HEK293T (cell line): ENCODE results near the gene OPHN1.

Experiments
- BHLHE40 ChIP-seq: fragments of 450-650 bp; IDR thresholded peaks from 2 replicates; pipeline ENCODE4 v1.6.1; 2016; ENCODE audit warnings: mild to moderate bottlenecking, moderate library complexity, borderline replicate concordance
- FOXA1 ChIP-seq: fragments of 450-650 bp; IDR thresholded peaks from 2 replicates; pipeline ENCODE4 v1.6.1; 2016; ENCODE audit warnings: mild to moderate bottlenecking
- FOXK2 ChIP-seq: fragments of 450-650 bp; IDR thresholded peaks from 2 replicates; pipeline ENCODE4 v1.6.1; 2016; ENCODE audit warnings: mild to moderate bottlenecking
- FOXM1 ChIP-seq: fragments of 450-650 bp; IDR thresholded peaks from 2 replicates; pipeline ENCODE4 v1.6.1; 2017; ENCODE audit warnings: mild to moderate bottlenecking, borderline replicate concordance
- NFRKB ChIP-seq: fragments of 450-650 bp; IDR thresholded peaks from 2 replicates; pipeline ENCODE4 v1.6.1; 2016; ENCODE audit warnings: mild to moderate bottlenecking, moderate library complexity
- SP1 ChIP-seq: fragments of 450-650 bp; IDR thresholded peaks from 2 replicates; pipeline ENCODE4 v1.6.1; 2017
- ZNF384 ChIP-seq: fragments of 450-650 bp; IDR thresholded peaks from 2 replicates; pipeline ENCODE4 v1.6.1; 2016

DNA sequence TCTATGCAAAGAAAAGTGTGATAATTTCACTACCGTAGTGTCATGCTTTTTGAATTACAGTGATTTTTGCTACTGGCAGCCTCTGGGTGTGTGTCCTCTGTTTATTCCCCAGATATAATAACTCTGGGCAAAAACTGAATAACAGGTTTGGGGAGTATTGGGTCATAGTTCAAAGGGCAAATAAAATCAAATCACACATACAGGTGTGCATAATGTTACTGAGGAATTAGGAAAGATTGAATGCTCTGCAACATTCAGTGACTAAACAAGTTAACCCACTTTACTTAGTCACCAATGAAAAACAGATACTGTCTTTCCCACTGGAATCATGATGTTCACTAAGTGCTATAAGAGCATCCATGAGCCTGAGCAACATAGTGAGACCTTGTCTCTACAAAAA lies 224.3 kb downstream of the OPHN1 start:
- no peak for TF ChIP-seq FOXA1
- TF ChIP-seq ZNF384: no peak
- TF ChIP-seq FOXK2: no peak
- no peak for TF ChIP-seq BHLHE40
- no peak for TF ChIP-seq FOXM1
- TF ChIP-seq NFRKB: no peak
- TF ChIP-seq SP1: no peak
